Activated gamma-delta T cell treated with anti-CD3 and anti-CD28 coated beads, Interleukin-2, amount 50 U/mL, for 16 hours (primary cell): ENCODE results near the gene LIF.
A peak's percentile ranks its signal among the peaks of the same experiment; 100 is the strongest.

ENCODE experiments used
- DNase-seq: peaks from one replicate; pipeline ENCODE4 v3.0.0-alpha.2; 2020; ENCODE audit warnings: low read depth

The LIF gene

GRCh38 chr22:30262917-30263741 lies 16.6 kb upstream of the LIF start:
- peak; percentile 76 for DNase-seq

DNA sequence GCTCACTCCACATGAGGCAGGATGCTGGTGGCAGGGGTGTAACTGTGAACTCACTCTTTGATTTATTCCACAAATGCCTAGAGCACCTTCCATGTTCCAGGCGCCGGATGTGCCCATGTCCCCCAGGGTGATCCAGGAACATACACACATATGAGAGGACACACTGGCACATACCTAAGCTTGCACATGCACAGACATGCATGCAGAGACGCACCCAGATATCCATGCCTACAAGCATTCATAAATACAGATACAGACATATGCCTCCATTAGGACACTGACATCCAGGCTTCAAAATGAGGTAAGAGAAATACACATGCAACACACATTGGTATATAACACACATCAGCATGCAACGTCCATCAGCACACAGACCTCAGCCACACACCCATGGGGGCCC lies 15.6 kb upstream of the LIF start:
- no peak for DNase-seq

GRCh38 chr22:30261134-30261533 lies 14.6 kb upstream of the LIF start:
- DNase-seq: no peak

DNA sequence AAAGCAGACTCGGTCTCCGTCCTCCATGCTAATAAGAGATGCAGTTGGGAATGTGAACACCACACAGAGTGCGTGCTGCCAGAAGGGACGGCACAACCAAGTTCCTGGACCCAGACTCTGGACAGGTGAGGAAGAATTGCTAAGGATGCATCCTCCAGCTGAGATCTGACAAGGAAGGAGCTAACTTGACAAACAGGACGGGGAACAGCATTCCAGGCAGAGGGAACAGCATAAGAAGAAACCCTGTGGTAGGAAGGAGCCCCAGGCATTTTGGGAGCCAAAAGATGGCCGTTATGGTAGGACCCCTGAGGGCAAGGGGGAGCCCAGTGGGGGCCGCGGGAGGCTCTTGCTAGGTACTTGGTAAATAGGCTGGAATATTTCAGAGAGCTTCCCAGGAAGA lies 14.1 kb upstream of the LIF start:
- DNase-seq: no peak

DNA sequence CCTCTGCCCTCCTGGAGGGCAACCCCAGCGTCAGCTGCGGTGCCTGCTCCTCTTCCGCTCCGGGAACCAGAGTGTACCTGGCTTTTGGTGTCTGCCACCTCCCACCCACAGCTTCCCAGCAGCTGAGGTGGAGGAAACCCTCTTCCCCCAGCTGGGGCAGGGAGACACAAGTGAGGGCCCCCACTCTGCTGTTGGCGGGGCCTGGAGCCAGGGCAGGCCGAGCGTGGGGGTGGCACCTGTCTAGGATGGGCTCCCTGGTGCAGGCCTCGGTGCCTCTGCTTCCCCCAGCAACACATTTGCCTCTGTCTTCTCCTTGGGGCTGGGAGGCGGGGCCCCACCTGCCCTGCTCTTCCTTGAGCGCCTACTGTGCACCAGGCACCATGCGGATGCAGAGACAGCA lies 13.7 kb upstream of the LIF start:
- DNase-seq: no peak

- no peak for DNase-seq
Observed at GRCh38 chr22:30254314-30254713, 7.8 kb upstream of the LIF start.

GRCh38 chr22:30253205-30253852 lies 6.8 kb upstream of the LIF start:
- no peak for DNase-seq

DNA sequence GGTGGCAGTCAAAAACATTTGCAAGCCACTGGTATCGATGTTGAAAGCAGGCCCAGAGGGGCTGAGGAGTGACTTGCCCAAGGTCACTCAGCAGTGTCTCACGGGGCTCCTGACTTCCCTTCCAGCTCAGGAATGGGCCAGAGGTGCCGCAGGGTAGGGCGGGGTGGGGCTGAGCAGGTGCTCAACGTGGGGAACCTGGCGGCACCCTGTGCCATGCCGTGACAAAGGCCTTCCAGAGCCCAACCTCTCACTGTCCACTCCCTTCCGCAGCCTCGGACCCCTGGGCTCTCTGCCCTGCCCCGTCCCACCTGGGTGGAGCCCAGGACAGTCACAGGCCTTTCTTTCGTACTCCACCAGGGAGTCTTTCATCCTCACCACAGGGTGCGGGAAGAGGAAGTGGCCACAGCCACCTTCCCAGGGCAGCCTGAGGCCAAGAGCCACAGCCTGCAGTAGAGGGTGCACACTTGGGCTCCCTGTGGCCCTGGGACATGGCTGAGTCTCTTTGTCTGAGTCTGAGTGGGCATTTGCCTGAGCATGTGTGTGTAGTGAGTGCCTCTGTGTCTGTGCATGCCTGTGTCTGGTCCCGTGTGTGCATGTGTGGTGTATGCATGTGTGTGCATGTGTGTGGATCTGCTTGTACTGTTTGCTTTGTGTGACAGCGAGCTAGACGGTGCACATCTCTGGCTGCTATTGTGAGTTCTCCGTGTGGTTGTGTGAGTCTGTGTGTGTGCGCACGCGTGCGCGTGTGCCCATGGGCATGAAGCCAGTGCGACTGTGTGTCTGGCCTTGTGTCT lies 6.0 kb upstream of the LIF start:
- no peak for DNase-seq

DNA sequence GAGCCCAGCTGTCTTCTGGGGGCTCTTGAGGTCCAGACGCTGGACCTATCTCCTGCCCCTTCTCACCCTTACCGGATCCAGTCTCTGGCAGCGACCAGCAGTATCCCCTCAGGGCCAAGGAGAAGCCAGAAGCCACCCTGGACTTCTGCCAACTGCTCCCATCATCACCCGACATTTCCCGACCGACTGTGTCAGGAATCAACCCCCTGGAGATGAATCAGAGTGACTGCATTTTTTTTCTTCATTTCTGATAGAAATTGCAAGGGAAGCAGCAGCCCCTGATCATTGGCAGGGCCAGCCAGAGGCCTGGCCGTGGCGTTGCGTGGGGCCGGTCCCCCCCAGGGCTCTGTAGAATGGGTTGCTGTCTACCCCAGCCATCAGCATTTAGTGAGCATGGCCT lies 5.2 kb upstream of the LIF start:
- DNase-seq: no peak

DNA sequence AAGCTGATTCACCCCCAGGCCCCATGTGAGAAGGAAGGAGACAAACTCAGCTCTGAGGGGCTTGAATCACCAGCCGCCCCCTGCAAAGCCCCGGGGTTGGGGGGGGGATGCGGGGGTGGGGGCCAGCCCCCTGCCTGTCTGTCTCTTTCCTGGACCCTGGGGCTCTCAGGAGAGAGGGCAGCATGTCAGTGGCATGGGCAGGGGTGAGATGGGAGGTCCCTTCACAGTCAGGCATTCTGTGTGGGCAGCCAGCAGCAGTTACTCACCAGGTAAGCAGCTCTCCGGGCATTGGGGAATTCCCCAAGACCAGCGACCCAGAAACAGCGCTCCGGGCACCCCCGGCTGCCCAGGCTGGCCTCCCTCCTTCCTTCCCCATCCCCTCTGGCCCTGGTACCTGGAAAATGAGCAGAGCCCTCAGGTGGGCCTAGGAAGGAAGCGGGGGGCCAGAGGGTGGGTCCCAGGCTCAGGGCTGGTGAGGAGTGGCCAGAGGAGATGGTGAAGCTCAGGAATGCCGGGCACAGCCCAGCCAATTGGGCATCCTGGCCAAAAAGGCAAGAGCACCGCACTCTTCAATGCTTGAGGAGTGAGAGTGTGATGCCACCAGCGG lies 4.2 kb upstream of the LIF start:
- DNase-seq: no peak

DNA sequence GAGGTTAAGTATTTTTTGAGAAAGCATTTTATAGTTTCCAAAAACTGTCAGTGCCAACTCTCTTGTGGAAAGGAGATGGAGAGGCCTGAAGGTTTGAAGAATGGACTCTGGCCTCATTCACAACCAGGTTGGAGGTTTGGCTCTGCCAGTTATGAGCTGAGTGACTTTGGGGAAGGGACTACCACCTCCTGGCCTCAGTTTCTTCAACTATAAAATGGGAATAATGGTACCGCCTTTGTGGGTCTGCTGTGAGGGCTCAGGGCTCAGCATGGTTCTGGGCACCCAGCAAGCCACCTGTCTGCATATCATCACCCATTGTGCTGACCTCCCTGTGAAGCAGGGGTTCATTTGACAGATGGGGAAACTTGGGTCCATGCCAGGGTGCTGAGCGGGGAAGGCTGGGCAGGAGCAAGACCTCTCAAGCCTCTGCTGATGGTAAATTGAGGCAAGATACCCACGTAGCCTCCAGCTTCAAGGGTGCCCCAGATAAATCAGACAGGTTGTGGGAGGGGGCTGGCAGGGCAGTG lies 3.5 kb upstream of the LIF start:
- no peak for DNase-seq

- no peak for DNase-seq
Observed at GRCh38 chr22:30249049-30250038, 2.8 kb upstream of the LIF start.

DNA sequence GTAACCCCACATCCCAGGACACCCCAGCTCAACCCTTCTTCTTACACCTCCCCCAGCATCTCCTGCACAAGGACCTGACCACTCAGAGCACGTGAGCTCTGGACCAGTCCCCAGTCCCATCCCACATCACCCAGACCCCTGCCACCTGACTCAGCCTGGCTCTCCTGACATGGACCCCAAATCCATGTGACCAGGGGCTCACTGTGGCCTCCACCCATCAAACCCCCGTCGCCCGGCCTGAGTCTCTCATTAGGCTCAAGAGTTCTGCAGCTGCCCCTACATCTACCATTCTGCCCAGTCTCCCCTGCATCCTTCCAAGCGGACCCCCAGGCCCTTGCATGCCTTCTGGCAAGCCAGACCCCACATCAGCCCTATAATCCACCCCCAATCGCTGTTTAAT lies 1.9 kb upstream of the LIF start:
- DNase-seq: no peak

GRCh38 chr22:30247974-30248373 lies 1.4 kb upstream of the LIF start:
- no peak for DNase-seq

- no peak for DNase-seq
Observed at GRCh38 chr22:30247561-30247960, 1.0 kb upstream of the LIF start.

- DNase-seq: no peak
Observed at GRCh38 chr22:30246814-30247376, 336 bp upstream of the LIF start.

DNA sequence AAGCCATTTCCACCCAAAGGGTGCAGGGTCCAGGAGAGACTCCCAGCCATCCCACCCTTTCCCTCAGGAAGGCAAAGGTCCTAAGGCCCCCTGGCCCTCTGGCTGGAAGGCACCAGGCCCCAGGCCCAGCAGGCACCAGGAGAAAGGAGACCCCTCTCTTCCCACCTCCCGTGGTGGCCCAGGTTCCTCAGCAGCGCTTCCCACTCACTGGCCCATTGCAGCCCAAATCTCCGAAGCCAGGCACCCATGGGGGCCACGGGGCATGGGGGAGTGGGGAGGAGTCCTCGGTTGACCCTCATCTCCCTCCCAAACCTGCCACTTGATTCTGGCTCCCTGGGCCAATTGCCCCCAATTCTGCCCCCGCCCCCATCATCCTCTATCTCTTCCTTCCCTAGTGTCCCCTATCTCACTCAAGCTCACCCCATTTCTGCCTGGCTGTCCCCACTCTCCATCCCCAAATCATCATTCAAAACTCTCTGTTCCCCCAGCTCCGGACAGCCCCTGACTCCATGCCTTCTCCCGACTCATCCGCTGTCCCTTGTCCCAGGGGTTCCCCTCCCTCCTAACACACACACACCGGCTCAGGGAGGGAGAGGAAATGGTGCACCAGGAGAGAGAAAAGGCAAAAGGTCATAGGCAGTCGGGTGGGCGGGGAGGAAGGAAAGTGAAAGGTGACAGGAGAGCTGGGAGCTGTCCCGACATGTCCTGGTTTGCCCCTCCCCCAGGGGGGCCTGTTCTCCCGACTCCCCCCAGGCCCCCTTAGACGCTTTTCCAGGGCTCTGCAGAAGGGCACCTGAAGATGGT lies 1.2 kb downstream of the LIF start:
- DNase-seq: no peak

GRCh38 chr22:30244641-30245040 lies 1.9 kb downstream of the LIF start:
- no peak for DNase-seq

- no peak for DNase-seq
Observed at GRCh38 chr22:30244066-30244465, 2.5 kb downstream of the LIF start.

- DNase-seq: no peak
Observed at GRCh38 chr22:30243661-30244060, 2.9 kb downstream of the LIF start.
